Neural cell (in vitro differentiated cells): ENCODE results near the gene TIGD3. TPM values are rescaled to one million over a fixed set of nuclear protein-coding genes. Genes with fewer than 3 reads are reported as not detected.

ENCODE experiments used
- H2AFZ ChIP-seq: fragments of 200-600, 300-800 bp; sonication (generic), shearing (Covaris generic); 2 replicates; pipeline ENCODE4 v1.6.0; 2014; ENCODE audit warnings: low read depth, mild to moderate bottlenecking, antibody characterized with exemption, low read length, moderate library complexity
- H3F3A ChIP-seq: fragments of 200-600 bp; shearing (Covaris generic); 2 replicates; pipeline ENCODE4 v1.6.1; 2016; ENCODE audit warnings: mild to moderate bottlenecking, moderate library complexity, mixed read lengths, antibody characterized with exemption, low read length; ENCODE audit not compliant: insufficient read depth, poor library complexity, severe bottlenecking
- H3K27ac ChIP-seq: fragments of 200-600, 300-800 bp; sonication (generic), shearing (Covaris generic); 2 replicates; pipeline ENCODE4 v1.5.1; 2014; ENCODE audit warnings: mild to moderate bottlenecking, low read length, moderate library complexity
- H3K27me3 ChIP-seq: fragments of 300-800, 200-600 bp; sonication (generic), shearing (Covaris generic); 2 replicates; pipeline ENCODE4 v1.6.0; 2014; ENCODE audit warnings: mild to moderate bottlenecking, low read depth, low read length, moderate library complexity; ENCODE audit not compliant: insufficient read depth
- H3K36me3 ChIP-seq: fragments of 300-800, 200-600 bp; sonication (generic), shearing (Covaris generic); 2 replicates; pipeline ENCODE4 v1.5.1; 2014; ENCODE audit warnings: mild to moderate bottlenecking, antibody characterized with exemption, low read length, moderate library complexity; ENCODE audit not compliant: insufficient read depth
- H3K4me2 ChIP-seq: fragments of 300-800, 200-600 bp; sonication (generic), shearing (Covaris generic); 2 replicates; pipeline ENCODE4 v1.6.0; 2014; ENCODE audit warnings: mild to moderate bottlenecking, low read length
- H3K4me3 ChIP-seq: fragments of 300-800, 200-600 bp; sonication (generic), shearing (Covaris generic); 2 replicates; pipeline ENCODE4 v1.5.1; 2014; ENCODE audit warnings: mild to moderate bottlenecking, low read length, moderate library complexity
- H3K79me2 ChIP-seq: fragments of 200-600 bp; shearing (Covaris generic); replicated peaks from 2 replicates; pipeline ENCODE4 v1.6.0; 2014; ENCODE audit warnings: mild to moderate bottlenecking, low read length, moderate library complexity; ENCODE audit not compliant: insufficient read depth
- H3K9ac ChIP-seq: fragments of 300-800, 200-600 bp; sonication (generic), shearing (Covaris generic); 2 replicates; pipeline ENCODE4 v1.6.1; 2016; ENCODE audit warnings: mild to moderate bottlenecking, low read length, mixed read lengths
- H3K9me2 ChIP-seq: fragments of 200-600 bp; shearing (Covaris generic); 2 replicates; pipeline ENCODE4 v1.6.1; 2016; ENCODE audit warnings: mild to moderate bottlenecking, low read length, mixed read lengths; ENCODE audit not compliant: insufficient read depth
- H3K9me3 ChIP-seq: fragments of 200-600, 300-800 bp; sonication (generic), shearing (Covaris generic); 2 replicates; pipeline ENCODE4 v1.6.1; 2016; ENCODE audit warnings: mild to moderate bottlenecking, mixed run types, low read length, moderate library complexity, mixed read lengths
- H4K20me1 ChIP-seq: fragments of 200-600 bp; shearing (Covaris generic); 2 replicates; pipeline ENCODE4 v1.6.1; 2016; ENCODE audit warnings: mild to moderate bottlenecking, mixed run types; ENCODE audit not compliant: insufficient read depth
- CTCF ChIP-seq: fragments of 450-650 bp; IDR thresholded peaks from 2 replicates; pipeline ENCODE4 v1.5.1; 2014; ENCODE audit warnings: antibody characterized with exemption, mild to moderate bottlenecking, moderate library complexity; ENCODE audit not compliant: poor library complexity, severe bottlenecking
- EP300 ChIP-seq: fragments of 450-650 bp; conservative IDR thresholded peaks from 2 replicates; pipeline ENCODE4 v1.6.1; 2014; ENCODE audit warnings: antibody characterized with exemption, mild to moderate bottlenecking, moderate library complexity; ENCODE audit not compliant: poor library complexity, severe bottlenecking
- EZH2 ChIP-seq: fragments of 200-600, 300-800 bp; shearing (Covaris generic), sonication (generic); IDR thresholded peaks from 2 replicates; pipeline ENCODE4 v1.6.1; 2014; ENCODE audit warnings: antibody characterized with exemption, low read length, borderline replicate concordance, mild to moderate bottlenecking; ENCODE audit not compliant: insufficient read depth, poor library complexity, severe bottlenecking
- MXI1 ChIP-seq: fragments of 450-650 bp; conservative IDR thresholded peaks from 2 replicates; pipeline ENCODE4 v1.6.1; 2014; ENCODE audit warnings: antibody characterized with exemption, mild to moderate bottlenecking; ENCODE audit not compliant: poor library complexity, severe bottlenecking
- POLR2AphosphoS5 ChIP-seq: IDR thresholded peaks from 2 replicates; pipeline ENCODE4 v1.6.1; 2012
- RAD21 ChIP-seq: fragments of 450-650 bp; conservative IDR thresholded peaks from 2 replicates; pipeline ENCODE4 v1.6.1; 2014; ENCODE audit warnings: antibody characterized with exemption, mild to moderate bottlenecking, moderate library complexity
- SMC3 ChIP-seq: fragments of 450-650 bp; conservative IDR thresholded peaks from 2 replicates; pipeline ENCODE4 v1.6.1; 2014; ENCODE audit warnings: antibody characterized with exemption, mild to moderate bottlenecking, moderate library complexity; ENCODE audit not compliant: poor library complexity
- TAF1 ChIP-seq: IDR thresholded peaks from 2 replicates; pipeline ENCODE4 v1.6.1; 2012; ENCODE audit warnings: low read depth
- polyA plus RNA-seq: library from polyadenylated mRNA; depleted of rRNA; stranded (reverse); fragments of >200 nt; gene quantifications from 2 replicates; pipeline ENCODE4 v1.2.3, GENCODE V29; 2014
- TF ChIP-seq, protein P1 (sequence below): IDR thresholded peaks from 2 replicates; pipeline ENCODE4 v1.6.1; 2012; ENCODE audit warnings: borderline replicate concordance

Gene TIGD3
- polyA plus RNA-seq, 1 donor from 2014 or later: 16.1 TPM

DNA sequence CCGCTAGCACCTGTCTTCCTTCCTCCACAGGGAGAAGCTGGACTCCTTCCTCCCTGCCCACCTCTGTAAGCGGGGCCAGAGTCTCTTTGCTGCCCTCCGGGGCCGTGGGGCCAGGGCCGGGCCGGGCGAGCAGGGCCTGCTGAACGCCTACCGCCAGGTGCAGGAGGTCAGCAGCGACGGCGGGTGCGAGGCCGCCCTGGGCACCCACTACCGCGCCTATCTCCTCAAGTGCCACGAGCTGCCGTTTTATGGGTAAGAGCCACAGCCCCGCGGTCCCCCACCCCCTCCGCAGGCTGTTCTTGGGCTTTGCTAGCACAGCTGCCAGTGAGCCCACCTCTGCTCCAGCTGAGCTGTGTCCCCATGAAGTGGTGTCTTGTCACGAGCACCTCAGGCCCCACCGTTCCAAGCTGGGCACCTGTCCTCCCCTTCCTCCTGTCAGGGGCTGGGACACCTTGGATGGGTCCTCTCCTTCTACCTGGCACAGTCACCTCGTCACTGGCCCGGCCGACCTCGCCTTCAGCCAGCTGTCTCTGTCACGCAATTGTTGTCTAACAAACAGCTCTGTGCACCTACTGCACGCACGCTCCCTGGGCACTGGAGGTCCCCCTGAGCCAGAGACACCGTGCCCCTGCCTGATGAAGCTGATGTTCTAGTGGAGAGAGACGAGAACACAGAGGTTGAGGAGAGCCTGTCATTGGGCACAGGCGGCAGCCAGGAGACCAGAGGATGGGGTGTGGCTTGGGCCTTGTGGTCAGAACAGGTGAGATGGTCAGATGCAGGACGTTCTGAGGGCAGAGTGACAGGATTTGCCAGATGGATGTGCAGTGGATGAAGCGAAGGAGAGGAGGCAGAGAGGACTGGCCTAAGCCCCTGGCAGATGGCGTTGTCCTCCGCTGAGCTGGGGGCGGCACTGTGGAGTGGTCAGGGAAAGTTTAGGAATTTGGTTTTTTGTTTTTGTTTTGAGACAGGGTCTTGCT lies 42.5 kb downstream of the TIGD3 start:
- Histone ChIP-seq H3K9me2 (no peaks in the 10 kb centered on the region), H3K4me3 (no peak overlapping the region), H3K79me2 (no peaks in the 10 kb centered on the region), H4K20me1 (no peaks in the 10 kb centered on the region), H3K27me3 (no peaks in the 10 kb centered on the region), H3K27ac (no peak overlapping the region), H3K36me3 (no peaks in the 10 kb centered on the region), H3K9ac (no peak overlapping the region), H3K4me2 (no peak overlapping the region), H3F3A (no peaks in the 10 kb centered on the region), H3K9me3 (no peaks in the 10 kb centered on the region), H2AFZ (no peak overlapping the region)
- TF ChIP-seq RAD21: no peak
- TF ChIP-seq SMC3: no peak
- TF ChIP-seq POLR2AphosphoS5: no peak
- no peak for TF ChIP-seq MXI1

GRCh38 chr11:65398362-65398910 lies 43.9 kb downstream of the TIGD3 start:
- Histone ChIP-seq H3K9me3 (no peaks in the 10 kb centered on the region), H3K9me2 (no peaks in the 10 kb centered on the region), H3K4me2 (no peak overlapping the region), H3K27ac (no peak overlapping the region), H3K4me3 (no peak overlapping the region), H3K79me2 (no peaks in the 10 kb centered on the region), H2AFZ (no peak overlapping the region), H3F3A (no peaks in the 10 kb centered on the region), H3K9ac (no peak overlapping the region), H4K20me1 (no peaks in the 10 kb centered on the region), H3K27me3 (no peaks in the 10 kb centered on the region), H3K36me3 (no peaks in the 10 kb centered on the region)
- TF ChIP-seq RAD21: no peak

DNA sequence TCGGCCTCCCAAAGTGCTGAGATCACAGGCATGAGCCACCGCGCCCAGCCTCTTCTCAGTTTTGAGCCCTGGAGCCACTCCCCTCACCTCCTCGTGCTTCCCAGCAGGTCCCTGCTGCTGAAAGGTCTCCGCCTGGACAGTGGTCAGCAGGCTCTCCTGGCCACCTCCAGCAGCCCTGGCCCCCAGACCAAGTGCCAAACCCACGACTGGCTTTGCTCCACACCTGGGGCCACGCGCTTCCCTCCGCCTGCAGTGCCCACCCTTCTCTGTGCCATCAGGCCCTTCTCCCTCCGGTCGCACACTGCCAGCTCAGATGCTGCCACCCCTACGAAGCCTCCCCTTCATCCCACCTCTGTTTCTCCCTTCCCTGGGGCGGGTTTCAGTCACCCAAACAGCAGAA lies 44.7 kb downstream of the TIGD3 start:
- no peaks in the 10 kb centered on the region for H3K27me3 ChIP-seq
- no peak overlapping the region for H3K4me3 ChIP-seq
- H3K79me2 ChIP-seq: no peaks in the 10 kb centered on the region
- no peaks in the 10 kb centered on the region for H3K9me3 ChIP-seq
- no peaks in the 10 kb centered on the region for H3K36me3 ChIP-seq
- no peaks in the 10 kb centered on the region for H4K20me1 ChIP-seq
- no peaks in the 10 kb centered on the region for H3K9me2 ChIP-seq
- H3F3A ChIP-seq: no peaks in the 10 kb centered on the region
- no peak overlapping the region for H3K27ac ChIP-seq
- H3K4me2 ChIP-seq: no peak overlapping the region
- no peak for TF ChIP-seq TAF1
- TF ChIP-seq CTCF: no peak
- no peak for TF ChIP-seq SMC3
- no peak for TF ChIP-seq EZH2
- no peak for TF ChIP-seq RAD21
- no peak for TF ChIP-seq MXI1
- no peak for TF ChIP-seq EP300
- TF ChIP-seq, protein P1, sequence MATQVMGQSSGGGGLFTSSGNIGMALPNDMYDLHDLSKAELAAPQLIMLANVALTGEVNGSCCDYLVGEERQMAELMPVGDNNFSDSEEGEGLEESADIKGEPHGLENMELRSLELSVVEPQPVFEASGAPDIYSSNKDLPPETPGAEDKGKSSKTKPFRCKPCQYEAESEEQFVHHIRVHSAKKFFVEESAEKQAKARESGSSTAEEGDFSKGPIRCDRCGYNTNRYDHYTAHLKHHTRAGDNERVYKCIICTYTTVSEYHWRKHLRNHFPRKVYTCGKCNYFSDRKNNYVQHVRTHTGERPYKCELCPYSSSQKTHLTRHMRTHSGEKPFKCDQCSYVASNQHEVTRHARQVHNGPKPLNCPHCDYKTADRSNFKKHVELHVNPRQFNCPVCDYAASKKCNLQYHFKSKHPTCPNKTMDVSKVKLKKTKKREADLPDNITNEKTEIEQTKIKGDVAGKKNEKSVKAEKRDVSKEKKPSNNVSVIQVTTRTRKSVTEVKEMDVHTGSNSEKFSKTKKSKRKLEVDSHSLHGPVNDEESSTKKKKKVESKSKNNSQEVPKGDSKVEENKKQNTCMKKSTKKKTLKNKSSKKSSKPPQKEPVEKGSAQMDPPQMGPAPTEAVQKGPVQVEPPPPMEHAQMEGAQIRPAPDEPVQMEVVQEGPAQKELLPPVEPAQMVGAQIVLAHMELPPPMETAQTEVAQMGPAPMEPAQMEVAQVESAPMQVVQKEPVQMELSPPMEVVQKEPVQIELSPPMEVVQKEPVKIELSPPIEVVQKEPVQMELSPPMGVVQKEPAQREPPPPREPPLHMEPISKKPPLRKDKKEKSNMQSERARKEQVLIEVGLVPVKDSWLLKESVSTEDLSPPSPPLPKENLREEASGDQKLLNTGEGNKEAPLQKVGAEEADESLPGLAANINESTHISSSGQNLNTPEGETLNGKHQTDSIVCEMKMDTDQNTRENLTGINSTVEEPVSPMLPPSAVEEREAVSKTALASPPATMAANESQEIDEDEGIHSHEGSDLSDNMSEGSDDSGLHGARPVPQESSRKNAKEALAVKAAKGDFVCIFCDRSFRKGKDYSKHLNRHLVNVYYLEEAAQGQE: no peak
- TF ChIP-seq POLR2AphosphoS5: no peak
- no peak overlapping the region for H3K9ac ChIP-seq
- H2AFZ ChIP-seq: no peak overlapping the region
